WTC11 (cell line): ENCODE data around the gene KAT2B. TPM values are rescaled to one million over a fixed set of nuclear protein-coding genes. Genes with fewer than 3 reads are reported as not detected.

Experiments used
- ATAC-seq: fragments of 200-7000 bp; cut with Tn5 transposase; 2 replicates; pipeline ENCODE4 v1.10.0; 2021; ENCODE audit warnings: mild to moderate bottlenecking, moderate library complexity
- CTCF ChIA-PET: fragments of 300-600 bp; sonication (Branson Sonifier 250); formaldehyde crosslinking; loops from one replicate; lab custom pipeline; 2021; ENCODE audit warnings: antibody characterized with exemption; lab: Charles Lee
- POLR2A ChIA-PET: fragments of 350-600 bp; sonication (Branson Sonifier 250); formaldehyde crosslinking; loops from one replicate; lab custom pipeline; 2021; ENCODE audit warnings: antibody characterized with exemption; lab: Charles Lee
- DNase-seq: peaks from one replicate; pipeline ENCODE4 v3.0.0; 2021; ENCODE audit warnings: low spot score
- H3K27ac Mint-ChIP-seq: 2 replicates; pipeline ENCODE4 v1.8.0; 2021; ENCODE audit warnings: mixed read lengths
- H3K27me3 Mint-ChIP-seq: 2 replicates; pipeline ENCODE4 v1.8.0; 2021; ENCODE audit warnings: low read depth, mild to moderate bottlenecking, moderate library complexity, mixed read lengths
- H3K36me3 Mint-ChIP-seq: 2 replicates; pipeline ENCODE4 v1.8.0; 2021; ENCODE audit warnings: mixed read lengths
- H3K4me1 Mint-ChIP-seq: 2 replicates; pipeline ENCODE4 v1.8.0; 2022; ENCODE audit warnings: mixed read lengths
- H3K4me3 Mint-ChIP-seq: 2 replicates; pipeline ENCODE4 v1.8.0; 2021; ENCODE audit warnings: mild to moderate bottlenecking, moderate library complexity, mixed read lengths
- H3K9me3 Mint-ChIP-seq: 2 replicates; pipeline ENCODE4 v1.8.0; 2021; ENCODE audit warnings: mixed read lengths
- ATF1 ChIP-seq: sonication (generic); formaldehyde crosslinking; IDR thresholded peaks from 2 replicates; pipeline ENCODE4 v1.8.1; 2023; ENCODE audit warnings: mild to moderate bottlenecking, moderate library complexity, missing genetic modification reagents
- CBFB ChIP-seq: sonication (generic); formaldehyde crosslinking; IDR thresholded peaks from 2 replicates; pipeline ENCODE4 v1.8.1; 2022; ENCODE audit warnings: mild to moderate bottlenecking, low read depth, missing genetic modification reagents
- CDX4 ChIP-seq: fragments of 250-450 bp; sonication (Bioruptor Pico); IDR thresholded peaks from 2 replicates; pipeline ENCODE4 v1.9.0; 2021; ENCODE audit warnings: moderate library complexity, mild to moderate bottlenecking, inconsistent platforms, borderline replicate concordance
- E2F1 ChIP-seq: sonication (generic); formaldehyde crosslinking; IDR thresholded peaks from 2 replicates; pipeline ENCODE4 v1.8.0; 2022; ENCODE audit warnings: mild to moderate bottlenecking, missing genetic modification reagents
- E2F5 ChIP-seq: sonication (generic); formaldehyde crosslinking; IDR thresholded peaks from 2 replicates; pipeline ENCODE4 v1.8.1; 2022; ENCODE audit warnings: mild to moderate bottlenecking, moderate library complexity, missing genetic modification reagents
- IRF1 ChIP-seq: sonication (generic); formaldehyde crosslinking; IDR thresholded peaks from 2 replicates; pipeline ENCODE4 v1.8.0; 2023; ENCODE audit warnings: missing genetic modification reagents
- SMAD4 ChIP-seq: sonication (generic); formaldehyde crosslinking; IDR thresholded peaks from 2 replicates; pipeline ENCODE4 v1.8.0; 2022; ENCODE audit warnings: mild to moderate bottlenecking, missing genetic modification reagents
- TEAD1 ChIP-seq: sonication (generic); formaldehyde crosslinking; IDR thresholded peaks from 2 replicates; pipeline ENCODE4 v1.8.0; 2022; ENCODE audit warnings: mild to moderate bottlenecking, missing genetic modification reagents
- TEAD4 ChIP-seq: sonication (generic); formaldehyde crosslinking; IDR thresholded peaks from 2 replicates; pipeline ENCODE4 v1.8.0; 2022; ENCODE audit warnings: mild to moderate bottlenecking, missing genetic modification reagents
- USF1 ChIP-seq: sonication (generic); formaldehyde crosslinking; IDR thresholded peaks from 2 replicates; pipeline ENCODE4 v1.8.0; 2022; ENCODE audit warnings: mild to moderate bottlenecking, missing genetic modification reagents
- USF2 ChIP-seq: sonication (generic); formaldehyde crosslinking; IDR thresholded peaks from 2 replicates; pipeline ENCODE4 v1.8.1; 2023; ENCODE audit warnings: mild to moderate bottlenecking, missing genetic modification reagents, moderate library complexity
- ZNF232 ChIP-seq: sonication (generic); formaldehyde crosslinking; IDR thresholded peaks from 2 replicates; pipeline ENCODE4 v1.8.0; 2022; ENCODE audit warnings: mild to moderate bottlenecking, missing genetic modification reagents
- ZNF396 ChIP-seq: fragments of 250-450 bp; sonication (Bioruptor Pico); IDR thresholded peaks from 2 replicates; pipeline ENCODE4 v1.8.0; 2021; ENCODE audit warnings: mild to moderate bottlenecking, moderate library complexity, borderline replicate concordance
- total RNA-seq: library from RNA; stranded (reverse); gene quantifications from 3 replicates; pipeline ENCODE4 v1.2.3, GENCODE V29; 2021
- TF ChIP-seq, protein P1 (sequence below): sonication (generic); formaldehyde crosslinking; IDR thresholded peaks from 2 replicates; pipeline ENCODE4 v1.8.1; 2023; ENCODE audit warnings: mild to moderate bottlenecking, missing genetic modification reagents, borderline replicate concordance
- TF ChIP-seq, protein P2 (sequence below): fragments of 200-600 bp; IDR thresholded peaks from 2 replicates; pipeline ENCODE4 v1.8.0; 2022; ENCODE audit warnings: antibody characterized with exemption
- TF ChIP-seq, protein P3 (sequence below): sonication (generic); formaldehyde crosslinking; IDR thresholded peaks from 2 replicates; pipeline ENCODE4 v1.8.0; 2023; ENCODE audit warnings: mild to moderate bottlenecking, missing genetic modification reagents
- TF ChIP-seq, protein P4 (sequence below): sonication (generic); formaldehyde crosslinking; IDR thresholded peaks from 2 replicates; pipeline ENCODE4 v1.8.1; 2022; ENCODE audit warnings: mild to moderate bottlenecking, missing genetic modification reagents, moderate library complexity, borderline replicate concordance

Gene KAT2B
- total RNA-seq, 1 experiment from 2014 or later: 2.7 TPM

GRCh38 chr3:20042331-20042730 is 2.1 kb downstream of the KAT2B start:
- DNase-seq: no peak
- no peak for ATAC-seq
- H3K36me3 Mint-ChIP-seq: no peaks in the 10 kb centered on the region
- ChIA-PET POLR2A (no interaction called here), CTCF (interaction anchor here (1.4 kb wide), 1 partner anchor 112 kb away, joined by 4 read pairs; no protein-coding TSS in a partner anchor)
- H3K4me1 Mint-ChIP-seq: peaks cover 15% of the 10 kb centered on the region
- no peaks in the 10 kb centered on the region for H3K9me3 Mint-ChIP-seq
- no peak for TF ChIP-seq E2F5
- TF ChIP-seq ZNF396 (CRISPR knock-in tag): no peak
- TF ChIP-seq, protein P1, sequence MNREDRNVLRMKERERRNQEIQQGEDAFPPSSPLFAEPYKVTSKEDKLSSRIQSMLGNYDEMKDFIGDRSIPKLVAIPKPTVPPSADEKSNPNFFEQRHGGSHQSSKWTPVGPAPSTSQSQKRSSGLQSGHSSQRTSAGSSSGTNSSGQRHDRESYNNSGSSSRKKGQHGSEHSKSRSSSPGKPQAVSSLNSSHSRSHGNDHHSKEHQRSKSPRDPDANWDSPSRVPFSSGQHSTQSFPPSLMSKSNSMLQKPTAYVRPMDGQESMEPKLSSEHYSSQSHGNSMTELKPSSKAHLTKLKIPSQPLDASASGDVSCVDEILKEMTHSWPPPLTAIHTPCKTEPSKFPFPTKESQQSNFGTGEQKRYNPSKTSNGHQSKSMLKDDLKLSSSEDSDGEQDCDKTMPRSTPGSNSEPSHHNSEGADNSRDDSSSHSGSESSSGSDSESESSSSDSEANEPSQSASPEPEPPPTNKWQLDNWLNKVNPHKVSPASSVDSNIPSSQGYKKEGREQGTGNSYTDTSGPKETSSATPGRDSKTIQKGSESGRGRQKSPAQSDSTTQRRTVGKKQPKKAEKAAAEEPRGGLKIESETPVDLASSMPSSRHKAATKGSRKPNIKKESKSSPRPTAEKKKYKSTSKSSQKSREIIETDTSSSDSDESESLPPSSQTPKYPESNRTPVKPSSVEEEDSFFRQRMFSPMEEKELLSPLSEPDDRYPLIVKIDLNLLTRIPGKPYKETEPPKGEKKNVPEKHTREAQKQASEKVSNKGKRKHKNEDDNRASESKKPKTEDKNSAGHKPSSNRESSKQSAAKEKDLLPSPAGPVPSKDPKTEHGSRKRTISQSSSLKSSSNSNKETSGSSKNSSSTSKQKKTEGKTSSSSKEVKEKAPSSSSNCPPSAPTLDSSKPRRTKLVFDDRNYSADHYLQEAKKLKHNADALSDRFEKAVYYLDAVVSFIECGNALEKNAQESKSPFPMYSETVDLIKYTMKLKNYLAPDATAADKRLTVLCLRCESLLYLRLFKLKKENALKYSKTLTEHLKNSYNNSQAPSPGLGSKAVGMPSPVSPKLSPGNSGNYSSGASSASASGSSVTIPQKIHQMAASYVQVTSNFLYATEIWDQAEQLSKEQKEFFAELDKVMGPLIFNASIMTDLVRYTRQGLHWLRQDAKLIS (CRISPR knock-in tag): no peak
- TF ChIP-seq, protein P2, sequence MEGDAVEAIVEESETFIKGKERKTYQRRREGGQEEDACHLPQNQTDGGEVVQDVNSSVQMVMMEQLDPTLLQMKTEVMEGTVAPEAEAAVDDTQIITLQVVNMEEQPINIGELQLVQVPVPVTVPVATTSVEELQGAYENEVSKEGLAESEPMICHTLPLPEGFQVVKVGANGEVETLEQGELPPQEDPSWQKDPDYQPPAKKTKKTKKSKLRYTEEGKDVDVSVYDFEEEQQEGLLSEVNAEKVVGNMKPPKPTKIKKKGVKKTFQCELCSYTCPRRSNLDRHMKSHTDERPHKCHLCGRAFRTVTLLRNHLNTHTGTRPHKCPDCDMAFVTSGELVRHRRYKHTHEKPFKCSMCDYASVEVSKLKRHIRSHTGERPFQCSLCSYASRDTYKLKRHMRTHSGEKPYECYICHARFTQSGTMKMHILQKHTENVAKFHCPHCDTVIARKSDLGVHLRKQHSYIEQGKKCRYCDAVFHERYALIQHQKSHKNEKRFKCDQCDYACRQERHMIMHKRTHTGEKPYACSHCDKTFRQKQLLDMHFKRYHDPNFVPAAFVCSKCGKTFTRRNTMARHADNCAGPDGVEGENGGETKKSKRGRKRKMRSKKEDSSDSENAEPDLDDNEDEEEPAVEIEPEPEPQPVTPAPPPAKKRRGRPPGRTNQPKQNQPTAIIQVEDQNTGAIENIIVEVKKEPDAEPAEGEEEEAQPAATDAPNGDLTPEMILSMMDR: no peak
- TF ChIP-seq CBFB (CRISPR knock-in tag): no peak
- TF ChIP-seq TEAD1 (CRISPR knock-in tag): no peak
- TF ChIP-seq TEAD4 (CRISPR knock-in tag): no peak
- no peak overlapping the region for H3K4me3 Mint-ChIP-seq
- no peak overlapping the region for H3K27ac Mint-ChIP-seq
- peaks cover 20% of the 10 kb centered on the region for H3K27me3 Mint-ChIP-seq

DNA sequence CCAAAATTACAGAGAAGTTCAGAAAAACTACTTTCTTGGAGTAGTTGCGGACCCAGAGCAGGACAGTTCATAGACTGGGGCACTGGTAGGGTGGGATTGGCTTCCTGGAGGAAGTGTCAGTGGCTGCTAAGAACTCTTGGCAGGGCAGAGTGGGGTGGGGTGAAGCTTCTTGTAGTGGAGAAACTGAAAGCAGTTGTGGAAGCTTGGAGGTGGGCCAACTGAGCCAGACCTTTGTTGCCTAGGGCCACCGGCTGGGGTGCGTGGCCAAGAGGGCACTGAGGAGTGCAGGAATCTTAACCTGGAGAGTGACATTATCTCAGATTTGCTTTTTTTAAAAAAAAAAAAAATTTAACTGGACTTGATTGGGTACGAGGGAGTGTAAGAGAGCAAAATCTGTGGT is 3.1 kb downstream of the KAT2B start:
- Mint-ChIP-seq H3K4me3 (no peak overlapping the region), H3K4me1 (peaks cover 15% of the 10 kb centered on the region), H3K27me3 (peaks cover 15% of the 10 kb centered on the region), H3K27ac (no peak overlapping the region), H3K9me3 (no peaks in the 10 kb centered on the region), H3K36me3 (no peaks in the 10 kb centered on the region)
- ATAC-seq: no peak
- DNase-seq: no peak
- ChIA-PET CTCF (no interaction called here), POLR2A (interaction anchor here (0.7 kb wide), 1 partner anchor 17 kb away, joined by 3 read pairs; no protein-coding TSS in a partner anchor)
- no peak for TF ChIP-seq ZNF232
- TF ChIP-seq ATF1 (CRISPR knock-in tag): no peak
- TF ChIP-seq CDX4 (CRISPR knock-in tag): no peak
- no peak for TF ChIP-seq USF2 (CRISPR knock-in tag)
- TF ChIP-seq, protein P3, sequence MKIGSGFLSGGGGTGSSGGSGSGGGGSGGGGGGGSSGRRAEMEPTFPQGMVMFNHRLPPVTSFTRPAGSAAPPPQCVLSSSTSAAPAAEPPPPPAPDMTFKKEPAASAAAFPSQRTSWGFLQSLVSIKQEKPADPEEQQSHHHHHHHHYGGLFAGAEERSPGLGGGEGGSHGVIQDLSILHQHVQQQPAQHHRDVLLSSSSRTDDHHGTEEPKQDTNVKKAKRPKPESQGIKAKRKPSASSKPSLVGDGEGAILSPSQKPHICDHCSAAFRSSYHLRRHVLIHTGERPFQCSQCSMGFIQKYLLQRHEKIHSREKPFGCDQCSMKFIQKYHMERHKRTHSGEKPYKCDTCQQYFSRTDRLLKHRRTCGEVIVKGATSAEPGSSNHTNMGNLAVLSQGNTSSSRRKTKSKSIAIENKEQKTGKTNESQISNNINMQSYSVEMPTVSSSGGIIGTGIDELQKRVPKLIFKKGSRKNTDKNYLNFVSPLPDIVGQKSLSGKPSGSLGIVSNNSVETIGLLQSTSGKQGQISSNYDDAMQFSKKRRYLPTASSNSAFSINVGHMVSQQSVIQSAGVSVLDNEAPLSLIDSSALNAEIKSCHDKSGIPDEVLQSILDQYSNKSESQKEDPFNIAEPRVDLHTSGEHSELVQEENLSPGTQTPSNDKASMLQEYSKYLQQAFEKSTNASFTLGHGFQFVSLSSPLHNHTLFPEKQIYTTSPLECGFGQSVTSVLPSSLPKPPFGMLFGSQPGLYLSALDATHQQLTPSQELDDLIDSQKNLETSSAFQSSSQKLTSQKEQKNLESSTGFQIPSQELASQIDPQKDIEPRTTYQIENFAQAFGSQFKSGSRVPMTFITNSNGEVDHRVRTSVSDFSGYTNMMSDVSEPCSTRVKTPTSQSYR (CRISPR knock-in tag): no peak
- no peak for TF ChIP-seq IRF1 (CRISPR knock-in tag)
- no peak for TF ChIP-seq USF1
- TF ChIP-seq, protein P4, sequence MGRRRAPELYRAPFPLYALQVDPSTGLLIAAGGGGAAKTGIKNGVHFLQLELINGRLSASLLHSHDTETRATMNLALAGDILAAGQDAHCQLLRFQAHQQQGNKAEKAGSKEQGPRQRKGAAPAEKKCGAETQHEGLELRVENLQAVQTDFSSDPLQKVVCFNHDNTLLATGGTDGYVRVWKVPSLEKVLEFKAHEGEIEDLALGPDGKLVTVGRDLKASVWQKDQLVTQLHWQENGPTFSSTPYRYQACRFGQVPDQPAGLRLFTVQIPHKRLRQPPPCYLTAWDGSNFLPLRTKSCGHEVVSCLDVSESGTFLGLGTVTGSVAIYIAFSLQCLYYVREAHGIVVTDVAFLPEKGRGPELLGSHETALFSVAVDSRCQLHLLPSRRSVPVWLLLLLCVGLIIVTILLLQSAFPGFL: no peak
- TF ChIP-seq E2F1 (CRISPR knock-in tag): no peak
- TF ChIP-seq SMAD4 (CRISPR knock-in tag): no peak
